ENCODE results near the gene KIF2A. TPM values are rescaled to one million over a fixed set of nuclear protein-coding genes. Genes with fewer than 3 reads are reported as not detected.

KIF2A gene
- polyA plus RNA-seq, 1 donor (not counting 4 experiments of a cell fraction or from before 2014, with no cell fraction given) = 34.8 TPM

DNA sequence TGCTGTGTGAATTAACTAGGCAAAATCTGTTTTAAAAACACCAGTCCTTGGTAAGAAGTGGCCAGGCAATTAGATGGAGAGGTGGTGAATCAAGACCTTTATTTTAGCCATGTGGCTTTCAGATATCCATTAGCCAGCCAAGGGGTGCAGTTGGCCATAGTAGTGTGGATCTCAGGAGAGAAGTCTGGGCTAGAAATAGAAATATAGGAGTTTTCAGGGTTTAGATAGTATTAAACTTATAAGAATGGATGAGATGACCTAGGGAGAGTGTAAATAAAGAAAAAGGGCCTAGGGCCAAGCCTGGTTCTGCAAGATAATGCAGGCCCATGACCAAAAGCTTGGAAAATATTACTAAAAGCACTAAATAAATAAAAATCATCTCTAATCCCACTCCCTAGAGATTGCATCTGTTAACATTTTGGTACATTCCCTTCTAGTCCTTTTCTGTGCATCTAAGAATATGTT, 40.3 kb upstream of the KIF2A start:
- Histone ChIP-seq H3K79me2 (ENCODE audit: control insufficient read depth, insufficient read depth, low read length) (no peaks in the 10 kb centered on the region), H3K9me3 (ENCODE audit: control insufficient read depth, low read depth, low read length) (no peaks in the 10 kb centered on the region), H3K9me1 (ENCODE audit: control insufficient read depth, extremely low read depth, insufficient read depth, low read length) (no peaks in the 10 kb centered on the region), H3K9ac (ENCODE audit: control insufficient read depth, extremely low read depth, insufficient read depth, low read length) (no peak overlapping the region), H3K4me2 (ENCODE audit: control insufficient read depth, extremely low read depth, insufficient read depth, low read depth, low read length) (no peak overlapping the region), H3K27me3 (ENCODE audit: control insufficient read depth, extremely low read depth, insufficient read depth, low read length) (no peaks in the 10 kb centered on the region), H3K27ac (ENCODE audit: control insufficient read depth, insufficient read depth, low read length) (no peak overlapping the region), H3K36me3 (ENCODE audit: control insufficient read depth in 2 of 2, extremely low read depth in 1 of 2, insufficient read depth in 2 of 2, low read length in 2 of 2) (no peaks in the 10 kb centered on the region), H2AFZ (ENCODE audit: control insufficient read depth, low read length) (no peak overlapping the region), H3K4me3 (ENCODE audit: control insufficient read depth in 2 of 3, extremely low read depth in 1 of 3, insufficient read depth in 2 of 3, low read depth in 1 of 3, low read length in 3 of 3) (no peak overlapping the region), H3K4me1 (ENCODE audit: control insufficient read depth, extremely low read depth, insufficient read depth, low read length) (peaks cover 8% of the 10 kb centered on the region), H4K20me1 (ENCODE audit: control insufficient read depth, extremely low read depth, insufficient read depth, low read length) (no peaks in the 10 kb centered on the region)
- FAIRE-seq = no peak
- dilution Hi-C loops (cut with MboI; ENCODE audit: extremely low pct_ligation_motif_present, low sequenced_read_pairs) = no loop called here
- TF ChIP-seq, protein P1, sequence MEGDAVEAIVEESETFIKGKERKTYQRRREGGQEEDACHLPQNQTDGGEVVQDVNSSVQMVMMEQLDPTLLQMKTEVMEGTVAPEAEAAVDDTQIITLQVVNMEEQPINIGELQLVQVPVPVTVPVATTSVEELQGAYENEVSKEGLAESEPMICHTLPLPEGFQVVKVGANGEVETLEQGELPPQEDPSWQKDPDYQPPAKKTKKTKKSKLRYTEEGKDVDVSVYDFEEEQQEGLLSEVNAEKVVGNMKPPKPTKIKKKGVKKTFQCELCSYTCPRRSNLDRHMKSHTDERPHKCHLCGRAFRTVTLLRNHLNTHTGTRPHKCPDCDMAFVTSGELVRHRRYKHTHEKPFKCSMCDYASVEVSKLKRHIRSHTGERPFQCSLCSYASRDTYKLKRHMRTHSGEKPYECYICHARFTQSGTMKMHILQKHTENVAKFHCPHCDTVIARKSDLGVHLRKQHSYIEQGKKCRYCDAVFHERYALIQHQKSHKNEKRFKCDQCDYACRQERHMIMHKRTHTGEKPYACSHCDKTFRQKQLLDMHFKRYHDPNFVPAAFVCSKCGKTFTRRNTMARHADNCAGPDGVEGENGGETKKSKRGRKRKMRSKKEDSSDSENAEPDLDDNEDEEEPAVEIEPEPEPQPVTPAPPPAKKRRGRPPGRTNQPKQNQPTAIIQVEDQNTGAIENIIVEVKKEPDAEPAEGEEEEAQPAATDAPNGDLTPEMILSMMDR (optimal IDR thresholded peaks at IDR 0.05 in 1 of 3, IDR thresholded peaks at IDR 0.05 in 1 of 3, conservative IDR thresholded peaks at IDR 0.05 in 1 of 3; ENCODE audit: extremely low read depth in 1 of 3, insufficient read depth in 2 of 3, low read length in 3 of 3) = no peak
- no peak for DNase-seq (ENCODE audit: low read depth, low spot score)

DNA sequence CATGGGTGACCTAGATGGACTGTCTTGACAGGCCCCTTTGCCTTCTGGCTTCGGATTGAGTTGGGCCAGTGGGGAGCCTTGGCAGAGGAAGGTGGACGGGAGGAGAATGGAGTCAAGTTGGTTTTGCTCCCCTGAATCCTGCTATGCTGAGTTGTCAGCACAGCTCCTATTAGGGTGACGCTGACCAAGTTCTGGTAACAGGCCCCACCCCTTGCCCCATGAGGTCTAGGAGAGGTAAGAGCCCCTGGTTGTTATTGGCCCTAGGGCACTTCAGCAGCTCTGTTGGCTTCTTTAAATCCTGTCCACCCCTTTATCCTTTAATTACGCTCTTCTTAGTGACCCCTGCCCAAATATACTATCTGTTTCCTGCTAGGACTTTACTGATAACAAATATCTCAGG, 39.4 kb upstream of the KIF2A start:
- Histone ChIP-seq H2AFZ (ENCODE audit: control insufficient read depth, low read length) (no peak overlapping the region), H3K27me3 (ENCODE audit: control insufficient read depth, extremely low read depth, insufficient read depth, low read length) (no peaks in the 10 kb centered on the region), H3K36me3 (ENCODE audit: control insufficient read depth in 2 of 2, extremely low read depth in 1 of 2, insufficient read depth in 2 of 2, low read length in 2 of 2) (no peaks in the 10 kb centered on the region), H3K4me2 (ENCODE audit: control insufficient read depth, extremely low read depth, insufficient read depth, low read depth, low read length) (no peak overlapping the region), H3K9ac (ENCODE audit: control insufficient read depth, extremely low read depth, insufficient read depth, low read length) (no peak overlapping the region), H4K20me1 (ENCODE audit: control insufficient read depth, extremely low read depth, insufficient read depth, low read length) (no peaks in the 10 kb centered on the region), H3K9me3 (ENCODE audit: control insufficient read depth, low read depth, low read length) (no peaks in the 10 kb centered on the region), H3K4me1 (ENCODE audit: control insufficient read depth, extremely low read depth, insufficient read depth, low read length) (peaks cover 8% of the 10 kb centered on the region), H3K27ac (ENCODE audit: control insufficient read depth, insufficient read depth, low read length) (no peak overlapping the region), H3K79me2 (ENCODE audit: control insufficient read depth, insufficient read depth, low read length) (no peaks in the 10 kb centered on the region), H3K4me3 (ENCODE audit: control insufficient read depth in 2 of 3, extremely low read depth in 1 of 3, insufficient read depth in 2 of 3, low read depth in 1 of 3, low read length in 3 of 3) (no peak overlapping the region), H3K9me1 (ENCODE audit: control insufficient read depth, extremely low read depth, insufficient read depth, low read length) (no peaks in the 10 kb centered on the region)
- dilution Hi-C loops (cut with MboI; ENCODE audit: extremely low pct_ligation_motif_present, low sequenced_read_pairs) = no loop called here
- FAIRE-seq (no peak), DNase-seq (ENCODE audit: low read depth, low spot score) (no peak)
- TF ChIP-seq, protein P1 (optimal IDR thresholded peaks at IDR 0.05 in 1 of 3, IDR thresholded peaks at IDR 0.05 in 1 of 3, conservative IDR thresholded peaks at IDR 0.05 in 1 of 3; ENCODE audit: extremely low read depth in 1 of 3, insufficient read depth in 2 of 3, low read length in 3 of 3) = no peak
- no peak for TF ChIP-seq EZH2 (IDR thresholded peaks at IDR 0.05; ENCODE audit: low read length)
